WERI-Rb-1 (cell line): Measurements from ENCODE around the gene CCDC154.

Source experiments
- DNase-seq: peaks from one replicate; pipeline ENCODE4 v3.0.0-alpha.2; 2020
- H3K27ac ChIP-seq: fragments of 250-450 bp; sonication (Bioruptor Pico); 2 replicates; pipeline ENCODE4 v1.5.1; 2020; ENCODE audit warnings: mild to moderate bottlenecking, moderate library complexity
- H3K27me3 ChIP-seq: fragments of 250-450 bp; sonication (Bioruptor Pico); 2 replicates; pipeline ENCODE4 v1.5.1; 2021; ENCODE audit warnings: mild to moderate bottlenecking, low read depth, moderate library complexity; ENCODE audit not compliant: insufficient read depth, severe bottlenecking
- H3K36me3 ChIP-seq: fragments of 250-450 bp; sonication (Bioruptor Pico); 2 replicates; pipeline ENCODE4 v1.5.1; 2020; ENCODE audit warnings: mild to moderate bottlenecking, moderate library complexity
- H3K4me3 ChIP-seq: 2 replicates; pipeline ENCODE4 v1.5.1; 2011; ENCODE audit warnings: low read depth, mild to moderate bottlenecking, control low read depth, low read length
- H3K9me3 ChIP-seq: fragments of 250-450 bp; sonication (Bioruptor Pico); 2 replicates; pipeline ENCODE4 v1.5.1; 2021; ENCODE audit warnings: mild to moderate bottlenecking, moderate library complexity; ENCODE audit not compliant: severe bottlenecking
- TF ChIP-seq, protein P1 (sequence below): IDR thresholded peaks from 2 replicates; pipeline ENCODE4 v1.5.1; 2011; ENCODE audit warnings: low read depth, mild to moderate bottlenecking, control low read depth, inconsistent platforms, low read length

CCDC154 gene

DNA sequence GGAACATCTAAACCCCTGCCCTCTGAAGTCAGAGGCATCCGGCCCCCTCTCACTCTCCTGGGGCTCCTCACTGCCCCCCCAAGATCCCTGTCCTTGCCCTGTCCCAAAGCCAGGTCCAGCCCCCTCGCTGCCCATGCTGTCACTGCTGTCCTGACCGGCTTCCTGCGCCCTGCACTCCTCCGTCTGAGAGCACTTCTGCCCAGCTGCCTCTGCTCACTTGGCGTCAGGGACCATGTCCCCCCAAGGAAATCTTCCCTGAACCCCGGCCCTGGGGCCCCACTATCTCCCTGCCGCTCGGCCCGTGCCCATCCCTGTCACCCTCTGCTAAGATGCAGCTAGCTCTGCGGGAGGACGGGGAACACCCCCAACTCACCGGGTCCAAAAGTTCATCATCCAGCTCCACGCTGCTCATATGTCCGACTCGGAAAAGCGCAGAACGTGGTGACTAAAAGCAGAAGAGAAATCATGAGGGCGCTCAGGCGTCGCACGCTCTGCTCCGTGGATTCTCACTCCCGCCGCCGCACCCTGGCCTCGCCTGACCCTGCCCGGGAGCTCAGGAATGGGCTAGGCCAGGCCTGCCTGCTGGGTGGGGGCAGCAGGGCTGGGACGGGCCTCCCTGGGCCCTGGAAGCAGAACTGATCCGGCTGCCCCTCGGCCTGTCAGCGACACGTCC lies 20.7 kb upstream of the CCDC154 start:
- no peaks in the 10 kb centered on the region for H3K27me3 ChIP-seq
- no peak overlapping the region for H3K27ac ChIP-seq
- peaks cover 22% of the 10 kb centered on the region for H3K36me3 ChIP-seq
- TF ChIP-seq, protein P1, sequence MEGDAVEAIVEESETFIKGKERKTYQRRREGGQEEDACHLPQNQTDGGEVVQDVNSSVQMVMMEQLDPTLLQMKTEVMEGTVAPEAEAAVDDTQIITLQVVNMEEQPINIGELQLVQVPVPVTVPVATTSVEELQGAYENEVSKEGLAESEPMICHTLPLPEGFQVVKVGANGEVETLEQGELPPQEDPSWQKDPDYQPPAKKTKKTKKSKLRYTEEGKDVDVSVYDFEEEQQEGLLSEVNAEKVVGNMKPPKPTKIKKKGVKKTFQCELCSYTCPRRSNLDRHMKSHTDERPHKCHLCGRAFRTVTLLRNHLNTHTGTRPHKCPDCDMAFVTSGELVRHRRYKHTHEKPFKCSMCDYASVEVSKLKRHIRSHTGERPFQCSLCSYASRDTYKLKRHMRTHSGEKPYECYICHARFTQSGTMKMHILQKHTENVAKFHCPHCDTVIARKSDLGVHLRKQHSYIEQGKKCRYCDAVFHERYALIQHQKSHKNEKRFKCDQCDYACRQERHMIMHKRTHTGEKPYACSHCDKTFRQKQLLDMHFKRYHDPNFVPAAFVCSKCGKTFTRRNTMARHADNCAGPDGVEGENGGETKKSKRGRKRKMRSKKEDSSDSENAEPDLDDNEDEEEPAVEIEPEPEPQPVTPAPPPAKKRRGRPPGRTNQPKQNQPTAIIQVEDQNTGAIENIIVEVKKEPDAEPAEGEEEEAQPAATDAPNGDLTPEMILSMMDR, result no peak
- no peak overlapping the region for H3K4me3 ChIP-seq
- DNase-seq, result no peak
- no peaks in the 10 kb centered on the region for H3K9me3 ChIP-seq

DNA sequence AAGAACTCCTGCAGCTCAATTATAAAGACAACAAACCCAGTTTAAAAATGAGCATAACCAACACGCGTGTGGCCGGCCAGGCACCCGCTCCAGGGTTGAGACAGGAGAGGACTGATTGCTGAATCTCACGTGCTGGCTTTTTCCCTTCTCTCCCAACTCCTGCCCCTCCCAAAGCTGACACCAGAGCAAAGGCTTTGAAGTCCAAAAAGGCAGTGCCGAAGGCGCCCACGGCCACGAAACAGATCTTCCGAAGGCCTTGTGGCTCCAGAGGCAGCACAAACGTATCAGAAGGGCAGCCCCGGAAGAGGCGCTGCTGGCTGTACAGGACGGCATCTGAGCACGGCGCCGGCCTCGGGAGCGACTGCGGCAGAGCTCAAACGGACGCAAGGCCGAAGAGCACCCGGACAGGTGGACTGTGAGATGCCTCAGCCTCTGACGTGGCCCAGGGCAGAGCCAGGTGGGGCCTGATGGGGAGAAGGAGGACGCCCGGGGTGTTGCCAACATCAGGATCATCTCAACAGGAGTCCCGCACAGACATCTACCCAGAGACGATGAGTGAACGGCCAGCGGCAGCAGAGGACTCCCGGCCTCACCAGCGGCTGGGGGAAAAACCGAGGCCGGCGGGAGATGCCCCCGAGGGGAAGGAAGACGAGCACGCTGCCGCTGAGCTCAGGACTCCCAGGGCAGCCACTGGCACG lies 20.0 kb upstream of the CCDC154 start:
- Histone ChIP-seq H3K36me3 (peaks cover 22% of the 10 kb centered on the region), H3K4me3 (no peak overlapping the region), H3K9me3 (no peaks in the 10 kb centered on the region), H3K27me3 (no peaks in the 10 kb centered on the region), H3K27ac (no peak overlapping the region)
- DNase-seq, result no peak
- TF ChIP-seq, protein P1, result no peak

DNA sequence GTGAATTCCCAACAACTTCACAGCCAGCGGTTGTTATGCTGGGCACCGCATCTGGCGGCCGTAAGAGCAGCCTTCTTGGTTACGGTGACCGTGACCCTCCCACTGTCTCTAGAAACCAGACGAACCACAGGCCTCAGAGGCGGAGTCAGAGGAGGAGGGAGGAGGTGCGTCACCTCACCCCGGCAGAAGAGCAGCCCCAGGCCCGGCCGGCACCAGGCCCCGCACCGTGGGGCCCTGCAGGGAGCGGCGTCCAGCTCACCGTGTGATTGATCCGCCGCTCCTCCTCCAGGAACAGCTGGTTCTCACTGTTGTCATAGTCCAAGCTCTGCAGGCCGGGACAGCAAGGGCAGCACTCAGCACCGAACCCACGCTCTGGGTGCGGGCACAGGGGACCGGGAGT lies 16.8 kb upstream of the CCDC154 start:
- TF ChIP-seq, protein P1, result no peak
- H3K4me3 ChIP-seq, result no peak overlapping the region
- DNase-seq, result no peak
- no peak overlapping the region for H3K27ac ChIP-seq
- no peaks in the 10 kb centered on the region for H3K27me3 ChIP-seq
- H3K36me3 ChIP-seq, result peaks cover 26% of the 10 kb centered on the region
- H3K9me3 ChIP-seq, result no peaks in the 10 kb centered on the region

GRCh38 chr16:1460602-1461138 lies 16.3 kb upstream of the CCDC154 start:
- no peak for DNase-seq
- Histone ChIP-seq H3K4me3 (no peak overlapping the region), H3K9me3 (no peaks in the 10 kb centered on the region), H3K27me3 (no peaks in the 10 kb centered on the region), H3K27ac (no peak overlapping the region), H3K36me3 (peaks cover 27% of the 10 kb centered on the region)
- TF ChIP-seq, protein P1, result no peak

- Histone ChIP-seq H3K4me3 (no peak overlapping the region), H3K27ac (no peak overlapping the region), H3K36me3 (peaks cover 34% of the 10 kb centered on the region), H3K9me3 (no peaks in the 10 kb centered on the region), H3K27me3 (no peaks in the 10 kb centered on the region)
- DNase-seq, result no peak
- TF ChIP-seq, protein P1, result no peak
Observed at GRCh38 chr16:1459967-1460366, 15.6 kb upstream of the CCDC154 start.

DNA sequence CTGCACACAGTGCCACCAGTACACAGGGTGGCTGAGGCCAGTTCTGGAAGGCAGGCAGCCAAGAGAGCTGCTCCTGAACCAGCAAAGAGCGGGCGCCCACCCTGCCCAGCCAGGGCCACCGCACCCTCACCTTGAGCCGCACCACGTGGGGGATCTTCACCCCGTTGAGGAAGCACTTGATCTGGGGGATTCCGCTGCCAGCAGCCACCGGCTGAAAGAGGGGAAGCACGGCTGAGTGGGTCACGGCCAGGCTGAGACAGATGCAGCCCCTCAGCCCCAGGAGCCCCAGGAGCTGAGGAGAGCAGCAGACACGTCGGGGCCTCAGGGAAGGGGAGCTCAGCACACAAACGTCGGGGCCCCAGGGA lies 14.6 kb upstream of the CCDC154 start:
- TF ChIP-seq, protein P1, result no peak
- H3K36me3 ChIP-seq, result peaks cover 39% of the 10 kb centered on the region
- DNase-seq, result no peak
- H3K27ac ChIP-seq, result no peak overlapping the region
- no peak overlapping the region for H3K4me3 ChIP-seq
- H3K9me3 ChIP-seq, result no peaks in the 10 kb centered on the region
- H3K27me3 ChIP-seq, result no peaks in the 10 kb centered on the region
